HL-60 (cell line): Measurements from ENCODE around the gene PLEKHG5.
A peak's percentile ranks its signal among the peaks of the same experiment; 100 is the strongest.

ENCODE experiments used
- DNase-seq, 2 experiments: peaks; one replicate each; pipeline ENCODE4 v3.0.0-alpha.2; 2010 to 2020; ENCODE audit warnings: low read depth in 1 of 2, low spot score in 1 of 2
- H3K27ac ChIP-seq: fragments of 250-450 bp; sonication (Bioruptor Pico); replicated peaks from 2 replicates; pipeline ENCODE4 v1.5.1; 2020; ENCODE audit warnings: mild to moderate bottlenecking, moderate library complexity
- H3K27me3 ChIP-seq: fragments of 250-450 bp; sonication (Bioruptor Pico); 2 replicates; pipeline ENCODE4 v1.5.1; 2021; ENCODE audit warnings: mild to moderate bottlenecking, moderate library complexity; ENCODE audit not compliant: insufficient read depth, poor library complexity, severe bottlenecking
- H3K4me3 ChIP-seq: replicated peaks from 2 replicates; pipeline ENCODE4 v1.5.1; 2011; ENCODE audit warnings: mild to moderate bottlenecking, control low read depth, low read length; ENCODE audit not compliant: insufficient read depth
- GABPA ChIP-seq: IDR thresholded peaks from 2 replicates; pipeline ENCODE4 v1.6.1; 2012; ENCODE audit warnings: low read depth
- POLR2AphosphoS5 ChIP-seq: IDR thresholded peaks from 2 replicates; pipeline ENCODE4 v1.6.1; 2012; ENCODE audit warnings: low read depth
- SPI1 ChIP-seq: IDR thresholded peaks from 2 replicates; pipeline ENCODE4 v1.6.1; 2012; ENCODE audit warnings: low read depth, mild to moderate bottlenecking, borderline replicate concordance
- long read RNA-seq: library from polyadenylated mRNA; unstranded; transcript quantifications from one replicate; pipeline ENCODE4 v2.0.0, GENCODE V29; 2020
- TF ChIP-seq, protein P1 (sequence below): IDR thresholded peaks from 2 replicates; pipeline ENCODE4 v1.6.1; 2012; ENCODE audit warnings: low read depth; ENCODE audit not compliant: insufficient replicate concordance
- TF ChIP-seq, protein P2 (sequence below): IDR thresholded peaks from one replicate; pipeline ENCODE4 v1.5.1; 2011; ENCODE audit warnings: low read length, control low read depth, inconsistent platforms; ENCODE audit not compliant: insufficient read depth

PLEKHG5 gene, protein sequence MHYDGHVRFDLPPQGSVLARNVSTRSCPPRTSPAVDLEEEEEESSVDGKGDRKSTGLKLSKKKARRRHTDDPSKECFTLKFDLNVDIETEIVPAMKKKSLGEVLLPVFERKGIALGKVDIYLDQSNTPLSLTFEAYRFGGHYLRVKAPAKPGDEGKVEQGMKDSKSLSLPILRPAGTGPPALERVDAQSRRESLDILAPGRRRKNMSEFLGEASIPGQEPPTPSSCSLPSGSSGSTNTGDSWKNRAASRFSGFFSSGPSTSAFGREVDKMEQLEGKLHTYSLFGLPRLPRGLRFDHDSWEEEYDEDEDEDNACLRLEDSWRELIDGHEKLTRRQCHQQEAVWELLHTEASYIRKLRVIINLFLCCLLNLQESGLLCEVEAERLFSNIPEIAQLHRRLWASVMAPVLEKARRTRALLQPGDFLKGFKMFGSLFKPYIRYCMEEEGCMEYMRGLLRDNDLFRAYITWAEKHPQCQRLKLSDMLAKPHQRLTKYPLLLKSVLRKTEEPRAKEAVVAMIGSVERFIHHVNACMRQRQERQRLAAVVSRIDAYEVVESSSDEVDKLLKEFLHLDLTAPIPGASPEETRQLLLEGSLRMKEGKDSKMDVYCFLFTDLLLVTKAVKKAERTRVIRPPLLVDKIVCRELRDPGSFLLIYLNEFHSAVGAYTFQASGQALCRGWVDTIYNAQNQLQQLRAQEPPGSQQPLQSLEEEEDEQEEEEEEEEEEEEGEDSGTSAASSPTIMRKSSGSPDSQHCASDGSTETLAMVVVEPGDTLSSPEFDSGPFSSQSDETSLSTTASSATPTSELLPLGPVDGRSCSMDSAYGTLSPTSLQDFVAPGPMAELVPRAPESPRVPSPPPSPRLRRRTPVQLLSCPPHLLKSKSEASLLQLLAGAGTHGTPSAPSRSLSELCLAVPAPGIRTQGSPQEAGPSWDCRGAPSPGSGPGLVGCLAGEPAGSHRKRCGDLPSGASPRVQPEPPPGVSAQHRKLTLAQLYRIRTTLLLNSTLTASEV
- long read RNA-seq: 0 reads

DNA sequence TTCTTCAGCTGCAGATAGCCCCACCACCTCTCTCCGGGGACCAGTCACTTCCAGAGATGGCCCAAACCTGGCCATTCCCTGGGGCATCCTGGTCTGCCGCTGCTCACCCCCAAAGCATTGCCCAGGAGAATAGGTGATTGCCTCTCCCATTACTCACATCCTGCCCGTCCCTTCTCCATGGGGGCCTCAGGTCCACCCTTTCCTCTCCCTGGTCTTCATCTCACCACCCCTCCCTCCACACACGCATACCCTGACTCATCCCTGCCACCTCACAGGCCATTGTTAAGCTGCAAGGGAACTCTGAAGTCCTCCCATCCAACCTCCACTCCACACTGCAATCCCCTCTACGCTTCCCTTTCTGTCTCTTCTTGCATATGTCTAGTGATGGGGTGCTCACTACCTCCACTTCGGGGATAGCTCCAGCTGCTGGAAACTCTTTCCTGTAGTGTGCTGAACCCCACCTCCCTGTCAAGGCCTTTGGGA lies at the start of gene PLEKHG5:
PLEKHG5 (minus strand) TSS at position 188 of the 483 bp plus-strand sequence. CDS start 14,096 bp downstream, outside the sequence.
- DNase-seq: no peak
- H3K27me3 ChIP-seq: peaks cover 53% of the 10 kb centered on the region
- TF ChIP-seq, protein P1, sequence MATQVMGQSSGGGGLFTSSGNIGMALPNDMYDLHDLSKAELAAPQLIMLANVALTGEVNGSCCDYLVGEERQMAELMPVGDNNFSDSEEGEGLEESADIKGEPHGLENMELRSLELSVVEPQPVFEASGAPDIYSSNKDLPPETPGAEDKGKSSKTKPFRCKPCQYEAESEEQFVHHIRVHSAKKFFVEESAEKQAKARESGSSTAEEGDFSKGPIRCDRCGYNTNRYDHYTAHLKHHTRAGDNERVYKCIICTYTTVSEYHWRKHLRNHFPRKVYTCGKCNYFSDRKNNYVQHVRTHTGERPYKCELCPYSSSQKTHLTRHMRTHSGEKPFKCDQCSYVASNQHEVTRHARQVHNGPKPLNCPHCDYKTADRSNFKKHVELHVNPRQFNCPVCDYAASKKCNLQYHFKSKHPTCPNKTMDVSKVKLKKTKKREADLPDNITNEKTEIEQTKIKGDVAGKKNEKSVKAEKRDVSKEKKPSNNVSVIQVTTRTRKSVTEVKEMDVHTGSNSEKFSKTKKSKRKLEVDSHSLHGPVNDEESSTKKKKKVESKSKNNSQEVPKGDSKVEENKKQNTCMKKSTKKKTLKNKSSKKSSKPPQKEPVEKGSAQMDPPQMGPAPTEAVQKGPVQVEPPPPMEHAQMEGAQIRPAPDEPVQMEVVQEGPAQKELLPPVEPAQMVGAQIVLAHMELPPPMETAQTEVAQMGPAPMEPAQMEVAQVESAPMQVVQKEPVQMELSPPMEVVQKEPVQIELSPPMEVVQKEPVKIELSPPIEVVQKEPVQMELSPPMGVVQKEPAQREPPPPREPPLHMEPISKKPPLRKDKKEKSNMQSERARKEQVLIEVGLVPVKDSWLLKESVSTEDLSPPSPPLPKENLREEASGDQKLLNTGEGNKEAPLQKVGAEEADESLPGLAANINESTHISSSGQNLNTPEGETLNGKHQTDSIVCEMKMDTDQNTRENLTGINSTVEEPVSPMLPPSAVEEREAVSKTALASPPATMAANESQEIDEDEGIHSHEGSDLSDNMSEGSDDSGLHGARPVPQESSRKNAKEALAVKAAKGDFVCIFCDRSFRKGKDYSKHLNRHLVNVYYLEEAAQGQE: no peak
- TF ChIP-seq GABPA (no peak), SPI1 (no peak), POLR2AphosphoS5 (no peak)
- TF ChIP-seq, protein P2, sequence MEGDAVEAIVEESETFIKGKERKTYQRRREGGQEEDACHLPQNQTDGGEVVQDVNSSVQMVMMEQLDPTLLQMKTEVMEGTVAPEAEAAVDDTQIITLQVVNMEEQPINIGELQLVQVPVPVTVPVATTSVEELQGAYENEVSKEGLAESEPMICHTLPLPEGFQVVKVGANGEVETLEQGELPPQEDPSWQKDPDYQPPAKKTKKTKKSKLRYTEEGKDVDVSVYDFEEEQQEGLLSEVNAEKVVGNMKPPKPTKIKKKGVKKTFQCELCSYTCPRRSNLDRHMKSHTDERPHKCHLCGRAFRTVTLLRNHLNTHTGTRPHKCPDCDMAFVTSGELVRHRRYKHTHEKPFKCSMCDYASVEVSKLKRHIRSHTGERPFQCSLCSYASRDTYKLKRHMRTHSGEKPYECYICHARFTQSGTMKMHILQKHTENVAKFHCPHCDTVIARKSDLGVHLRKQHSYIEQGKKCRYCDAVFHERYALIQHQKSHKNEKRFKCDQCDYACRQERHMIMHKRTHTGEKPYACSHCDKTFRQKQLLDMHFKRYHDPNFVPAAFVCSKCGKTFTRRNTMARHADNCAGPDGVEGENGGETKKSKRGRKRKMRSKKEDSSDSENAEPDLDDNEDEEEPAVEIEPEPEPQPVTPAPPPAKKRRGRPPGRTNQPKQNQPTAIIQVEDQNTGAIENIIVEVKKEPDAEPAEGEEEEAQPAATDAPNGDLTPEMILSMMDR: no peak
- peak within 1 kb of the TSS; percentile 28; the same call in 1 of the 2 replicates for H3K4me3 ChIP-seq
- no peak within 1 kb of the TSS for H3K27ac ChIP-seq

DNA sequence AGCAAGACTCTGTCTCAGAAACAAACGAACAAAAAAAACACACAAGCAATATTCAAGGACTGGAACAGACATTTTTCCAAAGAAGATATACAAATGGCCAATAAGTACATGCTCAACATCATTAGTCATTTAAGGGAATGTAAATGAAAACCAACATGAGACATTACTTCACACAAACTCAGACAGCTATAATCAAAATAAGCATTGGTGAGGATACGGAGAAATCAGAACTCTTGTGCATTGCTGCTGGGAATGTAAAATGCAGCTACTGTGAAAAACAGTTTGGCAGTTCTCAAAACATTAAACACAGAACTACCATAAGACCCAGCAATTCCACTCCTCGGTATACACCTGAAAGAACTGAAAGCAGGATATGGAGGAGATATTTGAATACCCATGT lies 47.5 kb upstream of the PLEKHG5 start:
- DNase-seq: no peak
- Histone ChIP-seq H3K27me3 (no peaks in the 10 kb centered on the region), H3K4me3 (no peak overlapping the region), H3K27ac (no peak overlapping the region)
- no peak for TF ChIP-seq GABPA
- TF ChIP-seq, protein P2: no peak
- no peak for TF ChIP-seq SPI1

DNA sequence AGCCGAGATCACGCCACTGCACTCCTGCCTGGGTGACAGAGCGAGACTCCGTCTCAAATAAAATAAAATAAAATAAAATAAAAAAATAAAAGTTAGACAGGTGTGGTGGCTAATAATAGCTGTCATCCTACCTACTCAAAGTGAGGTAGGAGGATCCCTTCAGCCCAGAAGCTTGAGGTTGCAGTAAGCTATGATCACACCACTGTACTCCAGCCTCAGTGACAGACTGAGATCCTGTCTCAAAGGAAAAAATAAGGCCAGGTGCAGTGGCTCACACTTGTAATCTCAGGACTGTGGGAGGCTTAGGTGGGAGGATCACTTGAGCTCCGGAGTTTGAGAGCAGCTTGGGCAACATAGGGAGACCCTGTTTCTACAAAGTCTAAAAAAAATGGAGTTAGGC lies 44.8 kb upstream of the PLEKHG5 start:
- TF ChIP-seq, protein P1: no peak
- TF ChIP-seq SPI1: no peak
- TF ChIP-seq GABPA: no peak
- TF ChIP-seq POLR2AphosphoS5: no peak
- DNase-seq: no peak
- H3K4me3 ChIP-seq: no peak overlapping the region

DNA sequence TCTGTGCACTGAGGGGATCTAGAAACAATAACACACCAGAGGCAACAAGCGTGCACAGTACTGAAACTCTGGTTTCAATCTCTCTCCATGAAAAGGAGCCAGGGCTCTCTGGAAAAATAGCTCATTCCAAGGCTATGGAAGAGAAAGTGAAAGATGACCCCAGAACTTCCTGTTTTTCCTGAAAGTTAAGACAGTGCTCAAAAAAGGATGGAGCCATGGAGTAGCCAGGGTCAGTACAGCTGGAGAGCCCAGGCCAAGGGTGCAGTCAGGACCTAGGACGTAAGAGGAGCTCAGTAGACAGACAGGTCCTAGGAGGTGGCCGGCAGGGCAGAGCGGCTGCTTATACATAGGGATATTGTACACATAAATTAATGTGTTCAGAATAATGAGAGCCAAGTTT lies 43.7 kb upstream of the PLEKHG5 start:
- Histone ChIP-seq H3K27me3 (no peaks in the 10 kb centered on the region), H3K27ac (no peak overlapping the region), H3K4me3 (no peak overlapping the region)
- TF ChIP-seq, protein P1: no peak
- TF ChIP-seq, protein P2: no peak
- TF ChIP-seq SPI1: no peak
- TF ChIP-seq GABPA: no peak
- no peak for TF ChIP-seq POLR2AphosphoS5
- DNase-seq: no peak

More for the DNA sequence above, 44.8 kb upstream of the PLEKHG5 start:
- H3K27ac ChIP-seq: no peak overlapping the region
- H3K27me3 ChIP-seq: no peaks in the 10 kb centered on the region
